GM19452 (cell line): ENCODE results near the gene SHB.
A peak's percentile ranks its signal among the peaks of the same experiment; 100 is the strongest.

Experiments
- ATAC-seq: cut with Tn5 transposase; IDR thresholded peaks from one replicate; pipeline ENCODE4 v1.9.1; 2021; ENCODE audit not compliant: unreplicated experiment

Gene SHB

GRCh38 chr9:38010918-38011704, 57.9 kb downstream of the SHB start:
- ATAC-seq = no peak

- ATAC-seq = no peak
These were observed 59.0 kb downstream of the SHB start for GRCh38 chr9:38009990-38010389.

- ATAC-seq = no peak
These were observed 60.0 kb downstream of the SHB start for GRCh38 chr9:38009035-38009501.

GRCh38 chr9:38008168-38009034, 60.6 kb downstream of the SHB start:
- ATAC-seq = peak; percentile 71

- ATAC-seq = no peak
These were observed 62.0 kb downstream of the SHB start for GRCh38 chr9:38007016-38007415.

GRCh38 chr9:38006163-38006562, 62.9 kb downstream of the SHB start:
- ATAC-seq = no peak

GRCh38 chr9:38004809-38005560, 64.0 kb downstream of the SHB start:
- ATAC-seq = no peak

- no peak for ATAC-seq
These were observed 64.8 kb downstream of the SHB start for GRCh38 chr9:38003946-38004808.

GRCh38 chr9:38003230-38003629, 65.8 kb downstream of the SHB start:
- no peak for ATAC-seq

- no peak for ATAC-seq
These were observed 67.6 kb downstream of the SHB start for GRCh38 chr9:38001430-38001829.

GRCh38 chr9:38000735-38001134, 68.3 kb downstream of the SHB start:
- no peak for ATAC-seq

- no peak for ATAC-seq
These were observed 68.7 kb downstream of the SHB start for GRCh38 chr9:38000332-38000731.

GRCh38 chr9:37999588-38000189, 69.3 kb downstream of the SHB start:
- no peak for ATAC-seq

GRCh38 chr9:37998881-37999587, 70.0 kb downstream of the SHB start:
- ATAC-seq = no peak

GRCh38 chr9:37997636-37998374, 71.2 kb downstream of the SHB start:
- no peak for ATAC-seq

GRCh38 chr9:37996819-37997217, 72.2 kb downstream of the SHB start:
- ATAC-seq = no peak

GRCh38 chr9:37995961-37996818, 72.8 kb downstream of the SHB start:
- no peak for ATAC-seq

GRCh38 chr9:37995348-37995737, 73.7 kb downstream of the SHB start:
- ATAC-seq = no peak
